ENCODE results near the gene KIF18A.

DNA sequence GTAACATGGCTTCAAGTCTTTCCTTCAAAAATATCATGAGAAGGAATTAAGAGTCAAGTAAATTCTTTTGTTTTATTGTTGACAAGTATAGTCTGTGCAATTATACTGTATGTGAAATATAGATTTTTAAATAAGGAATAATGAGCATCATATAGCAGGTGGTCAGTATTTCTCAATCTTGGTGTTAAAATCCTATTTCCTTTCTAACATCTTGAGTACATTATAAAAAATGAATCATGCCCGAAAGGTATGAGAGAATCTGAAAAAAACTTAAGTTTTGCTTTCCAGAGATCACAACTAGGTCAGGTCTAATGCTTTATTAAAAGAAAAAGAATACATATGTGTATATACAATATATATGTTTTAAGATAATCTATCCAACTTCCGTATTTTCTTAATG, 53.1 kb downstream of the KIF18A start:
- TF ChIP-seq ZBTB21 (CRISPR knock-in tag; IDR thresholded peaks at IDR 0.05; ENCODE audit: borderline replicate concordance) (no peak), CREM (CRISPR knock-in tag; IDR thresholded peaks at IDR 0.05) (no peak), NFYB (CRISPR knock-in tag; conservative IDR thresholded peaks at IDR 0.05; ENCODE audit: low read depth) (no peak), KAT7 (CRISPR knock-in tag; IDR thresholded peaks at IDR 0.05; ENCODE audit: borderline replicate concordance) (no peak), ZNF263 (CRISPR knock-in tag; IDR thresholded peaks at IDR 0.05; ENCODE audit: low read depth) (no peak)
- TF ChIP-seq, protein P1, sequence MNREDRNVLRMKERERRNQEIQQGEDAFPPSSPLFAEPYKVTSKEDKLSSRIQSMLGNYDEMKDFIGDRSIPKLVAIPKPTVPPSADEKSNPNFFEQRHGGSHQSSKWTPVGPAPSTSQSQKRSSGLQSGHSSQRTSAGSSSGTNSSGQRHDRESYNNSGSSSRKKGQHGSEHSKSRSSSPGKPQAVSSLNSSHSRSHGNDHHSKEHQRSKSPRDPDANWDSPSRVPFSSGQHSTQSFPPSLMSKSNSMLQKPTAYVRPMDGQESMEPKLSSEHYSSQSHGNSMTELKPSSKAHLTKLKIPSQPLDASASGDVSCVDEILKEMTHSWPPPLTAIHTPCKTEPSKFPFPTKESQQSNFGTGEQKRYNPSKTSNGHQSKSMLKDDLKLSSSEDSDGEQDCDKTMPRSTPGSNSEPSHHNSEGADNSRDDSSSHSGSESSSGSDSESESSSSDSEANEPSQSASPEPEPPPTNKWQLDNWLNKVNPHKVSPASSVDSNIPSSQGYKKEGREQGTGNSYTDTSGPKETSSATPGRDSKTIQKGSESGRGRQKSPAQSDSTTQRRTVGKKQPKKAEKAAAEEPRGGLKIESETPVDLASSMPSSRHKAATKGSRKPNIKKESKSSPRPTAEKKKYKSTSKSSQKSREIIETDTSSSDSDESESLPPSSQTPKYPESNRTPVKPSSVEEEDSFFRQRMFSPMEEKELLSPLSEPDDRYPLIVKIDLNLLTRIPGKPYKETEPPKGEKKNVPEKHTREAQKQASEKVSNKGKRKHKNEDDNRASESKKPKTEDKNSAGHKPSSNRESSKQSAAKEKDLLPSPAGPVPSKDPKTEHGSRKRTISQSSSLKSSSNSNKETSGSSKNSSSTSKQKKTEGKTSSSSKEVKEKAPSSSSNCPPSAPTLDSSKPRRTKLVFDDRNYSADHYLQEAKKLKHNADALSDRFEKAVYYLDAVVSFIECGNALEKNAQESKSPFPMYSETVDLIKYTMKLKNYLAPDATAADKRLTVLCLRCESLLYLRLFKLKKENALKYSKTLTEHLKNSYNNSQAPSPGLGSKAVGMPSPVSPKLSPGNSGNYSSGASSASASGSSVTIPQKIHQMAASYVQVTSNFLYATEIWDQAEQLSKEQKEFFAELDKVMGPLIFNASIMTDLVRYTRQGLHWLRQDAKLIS (CRISPR knock-in tag; IDR thresholded peaks at IDR 0.05; ENCODE audit: borderline replicate concordance), result no peak
- TF ChIP-seq, protein P2, sequence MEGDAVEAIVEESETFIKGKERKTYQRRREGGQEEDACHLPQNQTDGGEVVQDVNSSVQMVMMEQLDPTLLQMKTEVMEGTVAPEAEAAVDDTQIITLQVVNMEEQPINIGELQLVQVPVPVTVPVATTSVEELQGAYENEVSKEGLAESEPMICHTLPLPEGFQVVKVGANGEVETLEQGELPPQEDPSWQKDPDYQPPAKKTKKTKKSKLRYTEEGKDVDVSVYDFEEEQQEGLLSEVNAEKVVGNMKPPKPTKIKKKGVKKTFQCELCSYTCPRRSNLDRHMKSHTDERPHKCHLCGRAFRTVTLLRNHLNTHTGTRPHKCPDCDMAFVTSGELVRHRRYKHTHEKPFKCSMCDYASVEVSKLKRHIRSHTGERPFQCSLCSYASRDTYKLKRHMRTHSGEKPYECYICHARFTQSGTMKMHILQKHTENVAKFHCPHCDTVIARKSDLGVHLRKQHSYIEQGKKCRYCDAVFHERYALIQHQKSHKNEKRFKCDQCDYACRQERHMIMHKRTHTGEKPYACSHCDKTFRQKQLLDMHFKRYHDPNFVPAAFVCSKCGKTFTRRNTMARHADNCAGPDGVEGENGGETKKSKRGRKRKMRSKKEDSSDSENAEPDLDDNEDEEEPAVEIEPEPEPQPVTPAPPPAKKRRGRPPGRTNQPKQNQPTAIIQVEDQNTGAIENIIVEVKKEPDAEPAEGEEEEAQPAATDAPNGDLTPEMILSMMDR (IDR thresholded peaks at IDR 0.05), result no peak
- TF ChIP-seq, protein P3, sequence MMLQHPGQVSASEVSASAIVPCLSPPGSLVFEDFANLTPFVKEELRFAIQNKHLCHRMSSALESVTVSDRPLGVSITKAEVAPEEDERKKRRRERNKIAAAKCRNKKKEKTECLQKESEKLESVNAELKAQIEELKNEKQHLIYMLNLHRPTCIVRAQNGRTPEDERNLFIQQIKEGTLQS (CRISPR knock-in tag; conservative IDR thresholded peaks at IDR 0.05), result no peak
- TF ChIP-seq, protein P4, sequence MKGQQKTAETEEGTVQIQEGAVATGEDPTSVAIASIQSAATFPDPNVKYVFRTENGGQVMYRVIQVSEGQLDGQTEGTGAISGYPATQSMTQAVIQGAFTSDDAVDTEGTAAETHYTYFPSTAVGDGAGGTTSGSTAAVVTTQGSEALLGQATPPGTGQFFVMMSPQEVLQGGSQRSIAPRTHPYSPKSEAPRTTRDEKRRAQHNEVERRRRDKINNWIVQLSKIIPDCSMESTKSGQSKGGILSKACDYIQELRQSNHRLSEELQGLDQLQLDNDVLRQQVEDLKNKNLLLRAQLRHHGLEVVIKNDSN (CRISPR knock-in tag; IDR thresholded peaks at IDR 0.05), result no peak
